ENCODE data around the gene TRIM36.

TRIM36 gene

DNA sequence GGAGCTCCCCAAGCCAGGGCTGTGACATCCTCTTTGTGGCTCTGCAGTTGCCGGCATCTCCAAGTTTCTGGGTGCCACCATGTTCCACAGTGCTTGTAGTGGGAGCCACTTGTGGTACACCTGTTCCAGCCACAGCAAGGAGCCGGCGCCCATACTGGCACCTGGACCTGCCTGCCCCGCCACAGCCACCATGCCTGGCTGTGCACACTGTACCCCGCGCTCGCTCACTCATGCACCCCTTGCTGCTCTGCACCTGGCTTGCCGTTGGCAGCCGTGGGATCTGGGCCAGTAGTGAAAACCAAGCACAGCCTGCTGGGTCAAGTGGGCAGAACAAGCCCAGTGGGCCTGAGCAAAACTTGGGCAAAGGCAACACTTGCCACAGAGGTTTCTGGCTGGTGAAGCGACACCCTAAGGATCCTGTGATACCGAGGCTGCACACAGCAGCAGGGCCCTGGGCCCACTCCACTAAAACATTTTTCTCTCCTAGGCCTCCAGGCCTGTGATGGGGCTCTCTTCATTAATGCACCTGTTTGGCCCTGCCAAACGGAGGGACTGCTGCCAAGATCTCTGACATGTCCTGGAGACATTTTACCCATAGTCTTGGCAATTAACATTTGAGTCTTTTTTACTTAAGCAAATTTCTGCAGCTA is 2.8 kb downstream of the TRIM36 start:
- no peak for DNase-seq

DNA sequence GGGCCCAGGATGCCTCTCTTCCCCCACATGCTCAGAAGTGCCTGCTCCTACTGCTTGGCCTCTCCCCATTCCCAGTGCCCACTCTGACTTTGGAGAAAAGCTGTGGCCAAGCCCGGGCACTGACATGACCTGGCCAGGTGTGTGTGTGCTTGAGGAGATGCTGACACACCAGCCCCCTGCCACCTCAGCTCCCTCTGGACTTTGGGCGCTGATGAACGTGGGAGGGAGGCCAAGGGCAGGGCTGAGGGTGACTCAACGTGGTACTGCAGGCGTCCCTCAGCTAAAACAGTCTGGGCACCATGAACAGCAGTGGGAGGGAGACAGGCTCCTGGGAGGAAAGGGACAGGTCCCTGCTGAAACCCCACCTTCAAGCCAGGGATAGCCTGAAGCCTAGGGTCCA is 3.9 kb downstream of the TRIM36 start:
- DNase-seq = no peak

DNA sequence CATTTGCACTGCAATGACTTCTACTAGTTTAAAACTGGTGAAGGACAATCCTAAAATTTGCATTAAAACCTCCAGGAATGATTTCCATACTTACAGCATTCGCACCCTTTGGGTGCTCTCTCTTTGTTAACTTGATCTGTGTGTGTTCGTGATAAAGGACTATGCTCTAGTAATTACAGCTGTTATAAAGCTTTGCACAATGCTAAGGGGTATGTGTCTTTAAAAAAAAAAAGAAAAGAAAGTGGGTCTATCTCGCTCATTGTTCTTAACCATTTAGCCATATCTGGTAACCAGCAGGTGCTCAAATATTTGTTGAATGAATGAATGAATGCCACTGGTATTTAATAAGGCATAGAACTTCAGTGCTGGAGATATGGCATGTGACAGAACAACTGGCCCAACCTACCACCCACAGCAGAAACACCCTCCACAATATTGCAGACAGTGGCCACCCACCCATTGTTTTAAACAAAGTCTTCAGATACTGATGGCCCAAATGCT is 8.7 kb downstream of the TRIM36 start:
- no peak for DNase-seq

DNA sequence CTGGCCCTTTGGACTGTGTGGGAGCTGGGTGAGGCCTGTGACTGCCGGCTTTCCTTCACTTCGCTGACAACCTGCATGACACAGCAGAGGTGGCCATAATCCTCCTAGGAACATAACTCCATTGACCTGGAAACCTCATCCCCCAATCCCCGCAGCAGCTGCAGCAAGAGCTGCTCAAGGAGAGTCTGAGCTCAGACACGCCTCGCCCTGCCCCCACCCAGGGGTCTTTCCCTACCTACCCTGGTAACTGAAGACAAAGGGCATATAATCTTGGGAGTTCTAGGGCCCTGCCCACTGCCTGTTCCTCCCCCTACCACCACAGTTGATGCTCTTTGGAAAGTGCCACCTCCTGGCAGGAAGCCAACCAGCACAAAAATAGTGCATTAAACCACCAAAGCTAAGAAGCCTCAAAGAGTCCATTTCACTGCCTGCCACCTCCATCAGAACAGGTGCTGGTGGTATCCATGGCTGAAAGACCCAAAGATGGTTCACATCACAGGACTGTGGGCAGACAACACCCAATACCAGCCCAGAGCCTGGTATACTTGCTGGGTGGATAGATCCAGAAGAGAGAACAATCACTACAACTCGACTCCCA is 18.4 kb downstream of the TRIM36 start:
- DNase-seq = no peak

GRCh38 chr5:115150512-115150911 is 19.2 kb downstream of the TRIM36 start:
- no peak for DNase-seq

- no peak for DNase-seq
These were observed 22.7 kb downstream of the TRIM36 start for GRCh38 chr5:115147052-115147451.

DNA sequence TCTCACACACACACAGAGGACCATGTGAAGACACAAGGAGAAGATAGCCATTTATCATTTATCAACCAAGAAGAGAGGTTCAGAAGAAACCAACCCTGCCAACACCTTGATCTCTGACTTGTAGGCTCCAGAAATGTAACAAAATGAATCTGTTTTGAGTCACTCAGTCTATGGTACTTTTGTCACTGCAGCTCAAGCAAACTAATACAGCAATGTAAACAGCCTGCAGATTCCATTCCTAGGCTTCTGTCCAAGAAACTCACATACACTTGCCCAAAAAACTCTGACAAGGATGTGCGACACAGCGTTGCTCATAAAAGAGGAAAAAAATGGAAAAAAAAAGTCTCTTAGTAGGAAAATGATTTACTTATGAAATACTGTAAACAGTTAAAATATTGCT is 33.4 kb downstream of the TRIM36 start:
- DNase-seq = no peak

DNA sequence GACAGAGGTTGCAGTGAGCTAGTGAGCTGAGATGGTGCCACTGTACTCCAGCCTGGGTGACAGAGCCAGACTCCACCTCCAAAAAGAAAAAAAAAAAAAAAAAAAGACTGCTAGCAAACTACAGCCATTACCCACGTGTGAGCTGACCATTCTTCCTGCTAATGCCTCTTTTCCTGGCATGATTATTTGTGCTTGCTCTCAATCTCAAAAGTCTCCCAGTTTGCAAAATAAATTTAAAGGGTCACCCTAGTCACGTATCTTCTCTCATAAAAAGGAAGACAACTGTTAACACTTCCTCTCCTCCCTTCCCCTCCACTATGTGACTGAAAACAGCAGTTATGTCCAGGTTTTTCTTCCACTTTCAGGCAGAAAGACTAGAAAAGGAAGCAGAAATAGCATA is 37.2 kb downstream of the TRIM36 start:
- DNase-seq = no peak

DNA sequence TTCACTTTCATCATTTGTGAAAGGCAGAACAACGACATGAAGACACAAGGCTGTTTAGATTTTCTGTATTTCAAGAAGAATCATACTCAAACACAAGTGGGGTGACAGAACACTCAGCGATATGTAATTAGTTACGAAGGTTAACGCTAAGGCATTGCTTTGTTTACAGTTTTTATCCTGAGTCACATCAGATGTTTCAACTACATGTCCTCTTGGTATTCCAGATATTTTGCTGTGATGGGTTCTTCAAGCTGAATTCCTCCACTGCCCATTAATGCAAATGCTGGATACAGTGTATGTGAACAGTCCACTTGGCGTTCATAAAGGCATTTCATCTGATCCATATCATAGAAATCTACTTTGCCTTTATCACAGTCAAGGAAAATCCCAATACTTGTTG is 43.4 kb downstream of the TRIM36 start:
- DNase-seq = no peak

DNA sequence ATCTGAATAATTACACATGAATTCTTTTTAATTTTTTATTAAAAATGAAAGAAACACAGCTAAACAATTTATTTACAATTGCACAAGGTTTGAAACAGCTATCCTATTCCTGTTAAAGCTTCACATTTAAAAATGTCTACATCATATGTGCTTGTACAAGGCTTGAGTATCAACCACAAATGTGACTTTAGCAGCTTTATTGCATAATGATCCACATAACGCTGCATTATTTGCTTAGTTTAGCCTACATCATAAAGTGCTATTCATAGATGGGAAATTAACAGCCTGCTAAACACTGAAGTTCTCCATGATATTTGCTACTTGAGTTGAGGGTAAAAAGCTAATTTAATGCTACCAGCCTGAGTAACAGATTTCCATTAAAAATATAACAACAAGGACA is 45.0 kb downstream of the TRIM36 start:
- no peak for DNase-seq

DNA sequence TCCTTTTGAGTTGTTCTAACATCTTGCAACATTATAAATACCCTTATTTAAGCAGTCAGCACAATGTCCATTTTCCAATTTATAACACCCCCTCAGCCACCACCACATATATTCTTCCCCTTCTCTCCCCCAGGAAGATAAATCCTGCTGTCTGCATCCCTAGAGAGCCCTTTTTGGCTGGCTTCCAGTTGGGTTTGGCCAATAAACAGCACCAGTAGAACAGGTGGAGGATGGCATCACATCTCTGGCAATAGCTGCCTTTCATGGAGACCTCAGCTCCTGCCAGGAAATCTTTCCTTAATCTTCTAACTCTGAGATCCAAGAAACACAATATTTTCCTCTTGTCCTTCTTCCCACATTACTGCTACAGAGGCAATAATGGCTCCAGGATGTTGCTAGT is 53.7 kb downstream of the TRIM36 start:
- DNase-seq = no peak

DNA sequence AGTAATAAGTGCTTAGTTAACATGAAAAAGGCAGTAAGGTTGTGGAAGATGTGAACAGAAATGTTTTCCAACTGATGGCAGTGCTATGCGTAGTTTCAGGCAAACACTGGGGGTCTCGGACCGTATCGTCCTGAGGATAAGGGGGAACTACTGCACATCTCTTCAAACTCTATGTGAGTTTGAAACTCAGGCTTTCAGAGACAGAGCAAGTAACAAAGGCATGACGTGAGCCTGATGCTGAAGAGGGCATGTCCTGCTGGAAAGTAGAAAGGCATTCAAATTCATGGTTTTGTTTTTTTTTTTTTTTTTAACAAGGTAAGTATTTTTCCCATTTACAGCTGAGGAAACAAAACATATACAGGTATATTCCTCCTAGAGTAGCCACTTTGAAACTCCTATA is 59.9 kb downstream of the TRIM36 start:
- DNase-seq = no peak

- DNase-seq = no peak
These were observed 60.4 kb downstream of the TRIM36 start for GRCh38 chr5:115109356-115109755.

GRCh38 chr5:115100319-115100955 is 69.3 kb downstream of the TRIM36 start:
- no peak for DNase-seq

GRCh38 chr5:115098041-115098702 is 71.5 kb downstream of the TRIM36 start:
- DNase-seq = peak; percentile 9 to 11

GRCh38 chr5:115097236-115097635 is 72.5 kb downstream of the TRIM36 start:
- no peak for DNase-seq

GRCh38 chr5:115096034-115096769 is 73.5 kb downstream of the TRIM36 start:
- no peak for DNase-seq

- no peak for DNase-seq
These were observed 81.8 kb downstream of the TRIM36 start for GRCh38 chr5:115087951-115088350.

DNA sequence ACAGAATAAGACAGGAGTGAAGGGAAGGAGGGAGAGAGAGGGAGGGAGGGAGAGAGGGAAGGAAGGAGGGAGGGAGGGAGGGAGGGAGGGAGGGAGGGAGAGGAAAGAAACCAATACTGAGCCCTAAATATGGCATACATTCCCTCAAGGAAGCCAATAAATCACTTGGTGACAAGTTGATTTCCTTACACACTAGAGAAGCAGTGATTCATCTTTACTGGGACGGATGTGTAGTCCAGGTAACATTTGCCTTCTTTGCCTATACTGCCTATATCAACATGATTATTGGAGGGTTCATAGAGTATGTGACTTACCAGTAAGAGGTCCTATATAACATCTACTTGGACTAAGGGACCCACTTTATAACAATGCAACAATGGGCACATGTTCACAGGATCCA is 83.2 kb downstream of the TRIM36 start:
- no peak for DNase-seq

- DNase-seq = no peak
These were observed 85.4 kb downstream of the TRIM36 start for GRCh38 chr5:115084246-115084793.

DNA sequence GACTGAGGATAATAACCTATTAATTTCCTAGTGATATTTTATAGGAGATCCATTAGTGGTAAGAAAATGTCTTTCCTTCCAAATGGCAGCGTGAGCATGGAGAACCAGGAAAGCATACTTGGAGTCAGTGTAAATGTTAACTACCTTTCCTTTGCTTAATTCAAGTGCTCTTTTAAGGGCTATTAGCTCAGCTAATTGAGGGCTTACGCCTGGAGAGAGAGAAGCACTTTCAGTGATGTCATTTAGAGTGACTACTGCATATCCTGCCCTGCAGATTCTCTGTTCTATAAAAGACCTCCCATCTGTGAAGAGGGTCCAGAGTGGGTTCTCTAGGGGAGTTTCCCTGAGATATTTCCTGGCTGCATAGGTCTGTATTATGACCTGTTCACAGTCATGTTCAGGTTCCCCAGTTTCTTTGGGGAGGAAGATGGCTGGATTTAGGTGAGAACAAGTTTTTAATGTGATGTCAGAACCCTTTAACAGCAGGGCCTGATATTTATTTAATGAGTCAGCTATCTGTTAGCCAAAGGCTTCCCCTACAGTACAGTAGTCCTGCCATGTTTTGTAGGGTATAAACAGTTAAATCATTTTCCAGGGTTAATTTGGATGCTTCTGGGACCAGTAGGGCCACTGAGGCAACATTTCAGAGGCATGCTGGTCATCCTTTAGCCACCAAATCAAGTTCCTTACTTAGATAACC is 89.6 kb downstream of the TRIM36 start:
- DNase-seq = no peak
